NCI-H446 (cell line): ENCODE results near the gene CSGALNACT2.
"Not testable (repeated sequence)": the region's sequence is repeated elsewhere in the genome, so short reads cannot be mapped to it uniquely, and the experiment has no call there.

ENCODE experiments used
- DNase-seq, 2 experiments: peaks; one replicate each; lab custom pipeline; 2025; lab: John Stamatoyannopoulos, UW

The CSGALNACT2 gene

GRCh38 chr10:43217563-43218205 lies 79.4 kb downstream of the CSGALNACT2 start:
- no peak for DNase-seq

- DNase-seq: no peak
Observed at GRCh38 chr10:43218206-43218950, 80.1 kb downstream of the CSGALNACT2 start.

- peak in 1 of 2 experiments; percentile 28 for DNase-seq
Observed at GRCh38 chr10:43218951-43219837, 80.9 kb downstream of the CSGALNACT2 start.

GRCh38 chr10:43219848-43220247 lies 81.6 kb downstream of the CSGALNACT2 start:
- peak in 1 of 2 experiments; percentile 15 for DNase-seq

GRCh38 chr10:43220251-43220650 lies 82.0 kb downstream of the CSGALNACT2 start:
- DNase-seq: not testable (repeated sequence)

- no peak for DNase-seq
Observed at GRCh38 chr10:43220657-43221418, 82.6 kb downstream of the CSGALNACT2 start.

GRCh38 chr10:43221419-43222209 lies 83.4 kb downstream of the CSGALNACT2 start:
- DNase-seq: no peak

- no peak for DNase-seq
Observed at GRCh38 chr10:43222210-43222720, 84.0 kb downstream of the CSGALNACT2 start.

- DNase-seq: no peak
Observed at GRCh38 chr10:43223056-43223455, 84.8 kb downstream of the CSGALNACT2 start.

- no peak for DNase-seq
Observed at GRCh38 chr10:43224321-43224720, 86.1 kb downstream of the CSGALNACT2 start.

- no peak for DNase-seq
Observed at GRCh38 chr10:43225004-43225786, 87.0 kb downstream of the CSGALNACT2 start.

GRCh38 chr10:43225787-43226153 lies 87.5 kb downstream of the CSGALNACT2 start:
- DNase-seq: no peak

- DNase-seq: no peak
Observed at GRCh38 chr10:43226441-43226840, 88.2 kb downstream of the CSGALNACT2 start.

GRCh38 chr10:43226851-43227845 lies 88.9 kb downstream of the CSGALNACT2 start:
- DNase-seq: no peak

GRCh38 chr10:43227911-43228782 lies 89.9 kb downstream of the CSGALNACT2 start:
- DNase-seq: no peak

- DNase-seq: no peak
Observed at GRCh38 chr10:43228783-43229207, 90.5 kb downstream of the CSGALNACT2 start.

GRCh38 chr10:43229208-43230061 lies 91.2 kb downstream of the CSGALNACT2 start:
- DNase-seq: no peak
